GM12892 (cell line): ENCODE measurements around the gene LMO1.

Source experiments
- POLR2A ChIP-seq: IDR thresholded peaks from 2 replicates; pipeline ENCODE4 v1.6.1; 2011; ENCODE audit warnings: low read depth, low read length, control low read depth
- POLR2AphosphoS5 ChIP-seq: IDR thresholded peaks from 2 replicates; pipeline ENCODE4 v1.6.1; 2011; ENCODE audit warnings: low read depth, low read length, control low read depth
- TAF1 ChIP-seq: IDR thresholded peaks from 2 replicates; pipeline ENCODE4 v1.6.1; 2011; ENCODE audit warnings: low read depth, mild to moderate bottlenecking, control low read depth, low read length, borderline replicate concordance

GRCh38 chr11:8256271-8257002 is 7.2 kb downstream of the LMO1 start:
- TF ChIP-seq TAF1 (no peak), POLR2A (no peak), POLR2AphosphoS5 (no peak)
